ENCODE measurements around the gene PSMD10. TPM values are rescaled to one million over a fixed set of nuclear protein-coding genes. Genes with fewer than 3 reads are reported as not detected.

The PSMD10 gene
- total RNA-seq, 1 experiment from 2014 or later: 54.8 TPM

GRCh38 chrX:108053218-108053617 lies 38.1 kb downstream of the PSMD10 start:
- Mint-ChIP-seq H3K9me3 (ENCODE audit: low read depth, unreplicated experiment) (no peaks in the 10 kb centered on the region), H3K36me3 (ENCODE audit: insufficient read depth, unreplicated experiment) (no peaks in the 10 kb centered on the region), H3K27me3 (ENCODE audit: unreplicated experiment) (no peaks in the 10 kb centered on the region), H3K4me1 (ENCODE audit: low read depth, unreplicated experiment) (peaks cover 8% of the 10 kb centered on the region), H3K4me3 (ENCODE audit: low read depth, unreplicated experiment) (no peak overlapping the region), H3K27ac (ENCODE audit: unreplicated experiment) (no peak overlapping the region)
- no TSS peak for BruUV-seq (replicated peaks)
- intact Hi-C loops (cut with micrococcal nuclease; ENCODE audit: unreplicated experiment): no loop called here
- DNase-seq: no peak
- TF ChIP-seq, protein P1, sequence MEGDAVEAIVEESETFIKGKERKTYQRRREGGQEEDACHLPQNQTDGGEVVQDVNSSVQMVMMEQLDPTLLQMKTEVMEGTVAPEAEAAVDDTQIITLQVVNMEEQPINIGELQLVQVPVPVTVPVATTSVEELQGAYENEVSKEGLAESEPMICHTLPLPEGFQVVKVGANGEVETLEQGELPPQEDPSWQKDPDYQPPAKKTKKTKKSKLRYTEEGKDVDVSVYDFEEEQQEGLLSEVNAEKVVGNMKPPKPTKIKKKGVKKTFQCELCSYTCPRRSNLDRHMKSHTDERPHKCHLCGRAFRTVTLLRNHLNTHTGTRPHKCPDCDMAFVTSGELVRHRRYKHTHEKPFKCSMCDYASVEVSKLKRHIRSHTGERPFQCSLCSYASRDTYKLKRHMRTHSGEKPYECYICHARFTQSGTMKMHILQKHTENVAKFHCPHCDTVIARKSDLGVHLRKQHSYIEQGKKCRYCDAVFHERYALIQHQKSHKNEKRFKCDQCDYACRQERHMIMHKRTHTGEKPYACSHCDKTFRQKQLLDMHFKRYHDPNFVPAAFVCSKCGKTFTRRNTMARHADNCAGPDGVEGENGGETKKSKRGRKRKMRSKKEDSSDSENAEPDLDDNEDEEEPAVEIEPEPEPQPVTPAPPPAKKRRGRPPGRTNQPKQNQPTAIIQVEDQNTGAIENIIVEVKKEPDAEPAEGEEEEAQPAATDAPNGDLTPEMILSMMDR (IDR thresholded peaks at IDR 0.05; ENCODE audit: unreplicated experiment): no peak
- CTCF ChIA-PET: no interaction called here

- Mint-ChIP-seq H3K27me3 (ENCODE audit: unreplicated experiment) (no peaks in the 10 kb centered on the region), H3K36me3 (ENCODE audit: insufficient read depth, unreplicated experiment) (no peaks in the 10 kb centered on the region), H3K4me1 (ENCODE audit: low read depth, unreplicated experiment) (peaks cover 8% of the 10 kb centered on the region), H3K4me3 (ENCODE audit: low read depth, unreplicated experiment) (no peak overlapping the region), H3K27ac (ENCODE audit: unreplicated experiment) (no peak overlapping the region), H3K9me3 (ENCODE audit: low read depth, unreplicated experiment) (no peaks in the 10 kb centered on the region)
- intact Hi-C loops (cut with micrococcal nuclease; ENCODE audit: unreplicated experiment): no loop called here
- DNase-seq: no peak
- BruUV-seq (replicated peaks): no TSS peak
- TF ChIP-seq, protein P1 (IDR thresholded peaks at IDR 0.05; ENCODE audit: unreplicated experiment): no peak
- CTCF ChIA-PET: no interaction called here
Measured at GRCh38 chrX:108049649-108050048, 41.7 kb downstream of the PSMD10 start.

DNA sequence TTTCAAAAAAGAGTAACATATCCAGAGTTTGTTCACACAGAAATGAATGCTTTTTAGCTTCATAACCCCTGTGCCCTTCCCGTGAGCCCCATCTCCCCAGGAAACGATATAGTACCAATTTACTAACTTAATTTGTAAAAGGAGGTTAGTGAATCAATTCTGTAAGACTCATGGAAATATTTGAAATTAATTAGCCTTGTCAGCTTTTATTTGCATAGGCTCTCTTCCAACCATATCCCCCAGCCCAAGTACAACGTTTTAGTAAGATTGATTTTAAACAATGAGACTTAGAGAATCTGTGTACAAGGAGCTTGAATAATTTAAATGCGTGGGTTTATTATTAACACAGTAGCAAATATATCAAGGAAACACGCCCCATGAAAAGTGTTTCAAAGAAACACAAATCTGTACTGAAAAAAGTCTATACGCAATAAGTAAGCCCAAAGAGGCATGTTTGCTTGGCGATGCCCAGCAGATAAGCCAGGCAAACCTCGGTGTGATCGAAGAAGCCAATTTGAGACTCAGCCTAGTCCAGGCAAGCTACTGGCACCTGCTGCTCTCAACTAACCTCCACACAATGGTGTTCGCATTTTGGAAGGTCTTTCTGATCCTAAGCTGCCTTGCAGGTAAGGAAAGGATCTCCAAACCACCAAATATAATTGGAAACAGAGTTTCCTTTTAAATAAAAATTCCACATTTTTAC lies 46.6 kb downstream of the PSMD10 start, which contains the start of gene VSIG1:
Gene VSIG1, plus strand, starts transcription at position 512 of the 703 bp plus-strand sequence. Its CDS starts 66 bp downstream, at position 578.
- intact Hi-C loops (cut with micrococcal nuclease; ENCODE audit: unreplicated experiment): no loop called here
- Mint-ChIP-seq H3K9me3 (ENCODE audit: low read depth, unreplicated experiment) (peaks cover 3% of the 10 kb centered on the region), H3K27me3 (ENCODE audit: unreplicated experiment) (no peaks in the 10 kb centered on the region), H3K36me3 (ENCODE audit: insufficient read depth, unreplicated experiment) (no peaks in the 10 kb centered on the region), H3K4me1 (ENCODE audit: low read depth, unreplicated experiment) (peaks cover 11% of the 10 kb centered on the region), H3K27ac (ENCODE audit: unreplicated experiment) (peak within 1 kb of the TSS; percentile 1), H3K4me3 (ENCODE audit: low read depth, unreplicated experiment) (no peak within 1 kb of the TSS)
- TF ChIP-seq, protein P1 (IDR thresholded peaks at IDR 0.05; ENCODE audit: unreplicated experiment): no peak
- BruUV-seq (replicated peaks): no TSS peak
- DNase-seq: peak; percentile 11
- CTCF ChIA-PET: no interaction called here

GRCh38 chrX:108036298-108036973 lies 54.9 kb downstream of the PSMD10 start:
- no peaks in the 10 kb centered on the region for H3K36me3 Mint-ChIP-seq (ENCODE audit: insufficient read depth, unreplicated experiment)
- no TSS peak for BruUV-seq (replicated peaks)
- intact Hi-C loops (cut with micrococcal nuclease; ENCODE audit: unreplicated experiment): loop anchor here (5.0 kb wide), 1 partner anchor 36 kb away; no protein-coding TSS in a partner anchor
- no peak overlapping the region for H3K4me3 Mint-ChIP-seq (ENCODE audit: low read depth, unreplicated experiment)
- peak overlapping the region; percentile 57 for H3K27ac Mint-ChIP-seq (ENCODE audit: unreplicated experiment)
- peaks cover 49% of the 10 kb centered on the region for H3K4me1 Mint-ChIP-seq (ENCODE audit: low read depth, unreplicated experiment)
- TF ChIP-seq, protein P1 (IDR thresholded peaks at IDR 0.05; ENCODE audit: unreplicated experiment): no peak
- DNase-seq: peak; percentile 44
- H3K27me3 Mint-ChIP-seq (ENCODE audit: unreplicated experiment): no peaks in the 10 kb centered on the region
- CTCF ChIA-PET: interaction anchor here (0.5 to 1.4 kb wide), 2 partner anchors 35 to 333 kb away, joined by 3 to 4 read pairs; no protein-coding TSS in a partner anchor
- H3K9me3 Mint-ChIP-seq (ENCODE audit: low read depth, unreplicated experiment): no peaks in the 10 kb centered on the region

Data from Calu3 (cell line).